Neural cell (in vitro differentiated cells): ENCODE measurements around the gene CC2D2B. TPM values are rescaled to one million over a fixed set of nuclear protein-coding genes. Genes with fewer than 3 reads are reported as not detected.

Experiments
- H2AFZ ChIP-seq: fragments of 200-600, 300-800 bp; sonication (generic), shearing (Covaris generic); 2 replicates; pipeline ENCODE4 v1.6.0; 2014; ENCODE audit warnings: low read depth, mild to moderate bottlenecking, antibody characterized with exemption, low read length, moderate library complexity
- H3F3A ChIP-seq: fragments of 200-600 bp; shearing (Covaris generic); 2 replicates; pipeline ENCODE4 v1.6.1; 2016; ENCODE audit warnings: mild to moderate bottlenecking, moderate library complexity, mixed read lengths, antibody characterized with exemption, low read length; ENCODE audit not compliant: insufficient read depth, poor library complexity, severe bottlenecking
- H3K27ac ChIP-seq: fragments of 200-600, 300-800 bp; sonication (generic), shearing (Covaris generic); 2 replicates; pipeline ENCODE4 v1.5.1; 2014; ENCODE audit warnings: mild to moderate bottlenecking, low read length, moderate library complexity
- H3K27me3 ChIP-seq: fragments of 300-800, 200-600 bp; sonication (generic), shearing (Covaris generic); 2 replicates; pipeline ENCODE4 v1.6.0; 2014; ENCODE audit warnings: mild to moderate bottlenecking, low read depth, low read length, moderate library complexity; ENCODE audit not compliant: insufficient read depth
- H3K36me3 ChIP-seq: fragments of 300-800, 200-600 bp; sonication (generic), shearing (Covaris generic); 2 replicates; pipeline ENCODE4 v1.5.1; 2014; ENCODE audit warnings: mild to moderate bottlenecking, antibody characterized with exemption, low read length, moderate library complexity; ENCODE audit not compliant: insufficient read depth
- H3K4me2 ChIP-seq: fragments of 300-800, 200-600 bp; sonication (generic), shearing (Covaris generic); 2 replicates; pipeline ENCODE4 v1.6.0; 2014; ENCODE audit warnings: mild to moderate bottlenecking, low read length
- H3K4me3 ChIP-seq: fragments of 300-800, 200-600 bp; sonication (generic), shearing (Covaris generic); 2 replicates; pipeline ENCODE4 v1.5.1; 2014; ENCODE audit warnings: mild to moderate bottlenecking, low read length, moderate library complexity
- H3K79me2 ChIP-seq: fragments of 200-600 bp; shearing (Covaris generic); replicated peaks from 2 replicates; pipeline ENCODE4 v1.6.0; 2014; ENCODE audit warnings: mild to moderate bottlenecking, low read length, moderate library complexity; ENCODE audit not compliant: insufficient read depth
- H3K9ac ChIP-seq: fragments of 300-800, 200-600 bp; sonication (generic), shearing (Covaris generic); 2 replicates; pipeline ENCODE4 v1.6.1; 2016; ENCODE audit warnings: mild to moderate bottlenecking, low read length, mixed read lengths
- H3K9me2 ChIP-seq: fragments of 200-600 bp; shearing (Covaris generic); 2 replicates; pipeline ENCODE4 v1.6.1; 2016; ENCODE audit warnings: mild to moderate bottlenecking, low read length, mixed read lengths; ENCODE audit not compliant: insufficient read depth
- H3K9me3 ChIP-seq: fragments of 200-600, 300-800 bp; sonication (generic), shearing (Covaris generic); 2 replicates; pipeline ENCODE4 v1.6.1; 2016; ENCODE audit warnings: mild to moderate bottlenecking, mixed run types, low read length, moderate library complexity, mixed read lengths
- H4K20me1 ChIP-seq: fragments of 200-600 bp; shearing (Covaris generic); 2 replicates; pipeline ENCODE4 v1.6.1; 2016; ENCODE audit warnings: mild to moderate bottlenecking, mixed run types; ENCODE audit not compliant: insufficient read depth
- EP300 ChIP-seq: fragments of 450-650 bp; conservative IDR thresholded peaks from 2 replicates; pipeline ENCODE4 v1.6.1; 2014; ENCODE audit warnings: antibody characterized with exemption, mild to moderate bottlenecking, moderate library complexity; ENCODE audit not compliant: poor library complexity, severe bottlenecking
- EZH2 ChIP-seq: fragments of 200-600, 300-800 bp; shearing (Covaris generic), sonication (generic); IDR thresholded peaks from 2 replicates; pipeline ENCODE4 v1.6.1; 2014; ENCODE audit warnings: antibody characterized with exemption, low read length, borderline replicate concordance, mild to moderate bottlenecking; ENCODE audit not compliant: insufficient read depth, poor library complexity, severe bottlenecking
- MXI1 ChIP-seq: fragments of 450-650 bp; conservative IDR thresholded peaks from 2 replicates; pipeline ENCODE4 v1.6.1; 2014; ENCODE audit warnings: antibody characterized with exemption, mild to moderate bottlenecking; ENCODE audit not compliant: poor library complexity, severe bottlenecking
- POLR2AphosphoS5 ChIP-seq: IDR thresholded peaks from 2 replicates; pipeline ENCODE4 v1.6.1; 2012
- RAD21 ChIP-seq: fragments of 450-650 bp; conservative IDR thresholded peaks from 2 replicates; pipeline ENCODE4 v1.6.1; 2014; ENCODE audit warnings: antibody characterized with exemption, mild to moderate bottlenecking, moderate library complexity
- REST ChIP-seq: IDR thresholded peaks from 2 replicates; pipeline ENCODE4 v1.6.1; 2012; ENCODE audit warnings: borderline replicate concordance
- SMC3 ChIP-seq: fragments of 450-650 bp; conservative IDR thresholded peaks from 2 replicates; pipeline ENCODE4 v1.6.1; 2014; ENCODE audit warnings: antibody characterized with exemption, mild to moderate bottlenecking, moderate library complexity; ENCODE audit not compliant: poor library complexity
- TAF1 ChIP-seq: IDR thresholded peaks from 2 replicates; pipeline ENCODE4 v1.6.1; 2012; ENCODE audit warnings: low read depth
- polyA plus RNA-seq: library from polyadenylated mRNA; depleted of rRNA; stranded (reverse); fragments of >200 nt; gene quantifications from 2 replicates; pipeline ENCODE4 v1.2.3, GENCODE V29; 2014
- TF ChIP-seq, protein P1 (sequence below): fragments of 450-650 bp; IDR thresholded peaks from 2 replicates; pipeline ENCODE4 v1.5.1; 2014; ENCODE audit warnings: antibody characterized with exemption, mild to moderate bottlenecking, moderate library complexity; ENCODE audit not compliant: poor library complexity, severe bottlenecking

Gene CC2D2B
- polyA plus RNA-seq, 1 donor from 2014 or later, result 0.61 TPM

DNA sequence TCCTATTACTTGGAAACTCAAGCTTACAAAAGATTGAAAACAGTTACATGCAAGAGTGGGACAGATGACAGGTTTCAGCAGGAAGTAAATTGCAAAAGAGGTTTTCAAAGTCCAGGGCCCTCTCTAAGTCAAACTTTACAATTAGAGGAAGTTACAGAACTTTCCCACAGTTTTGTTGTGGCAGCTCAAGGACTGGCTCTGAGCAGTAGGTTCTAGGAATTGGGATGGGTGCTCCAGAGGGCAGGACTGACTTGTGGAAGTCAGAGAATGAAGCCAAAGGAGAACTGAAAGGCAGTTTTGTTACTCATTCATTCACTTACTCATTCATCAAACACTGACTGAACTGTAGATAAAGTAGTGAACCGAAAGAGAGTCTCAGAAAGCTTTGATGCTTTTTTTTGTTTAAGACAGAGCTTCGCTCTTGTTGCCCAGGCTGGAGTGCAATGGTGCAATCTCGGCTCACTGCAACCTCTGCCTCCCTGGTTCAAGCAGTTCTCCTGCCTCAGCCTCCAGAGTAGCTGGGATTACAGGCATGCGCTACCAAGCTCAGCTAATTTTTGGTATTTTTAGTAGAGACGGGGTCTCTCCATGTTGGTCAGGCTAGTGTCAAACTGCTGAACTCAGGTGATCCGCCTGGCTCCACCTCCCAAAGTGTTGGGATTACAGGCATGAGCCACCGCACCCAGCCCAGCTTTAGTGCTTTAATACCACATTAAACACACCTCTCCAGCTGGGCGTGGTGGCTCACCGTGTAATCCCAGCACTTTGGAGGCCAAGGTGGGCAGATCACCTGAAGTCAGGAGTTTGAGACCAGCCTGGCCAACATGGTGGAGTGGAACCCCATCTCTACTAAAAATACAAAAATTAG lies 68.8 kb downstream of the CC2D2B start:
- H3F3A ChIP-seq, result no peaks in the 10 kb centered on the region
- no peaks in the 10 kb centered on the region for H3K79me2 ChIP-seq
- no peaks in the 10 kb centered on the region for H3K27me3 ChIP-seq
- no peak for TF ChIP-seq RAD21
- no peak for TF ChIP-seq EZH2
- no peak for TF ChIP-seq SMC3
- TF ChIP-seq TAF1, result no peak
- TF ChIP-seq MXI1, result no peak
- no peak for TF ChIP-seq POLR2AphosphoS5
- no peak for TF ChIP-seq REST
- no peak for TF ChIP-seq EP300
- TF ChIP-seq, protein P1, sequence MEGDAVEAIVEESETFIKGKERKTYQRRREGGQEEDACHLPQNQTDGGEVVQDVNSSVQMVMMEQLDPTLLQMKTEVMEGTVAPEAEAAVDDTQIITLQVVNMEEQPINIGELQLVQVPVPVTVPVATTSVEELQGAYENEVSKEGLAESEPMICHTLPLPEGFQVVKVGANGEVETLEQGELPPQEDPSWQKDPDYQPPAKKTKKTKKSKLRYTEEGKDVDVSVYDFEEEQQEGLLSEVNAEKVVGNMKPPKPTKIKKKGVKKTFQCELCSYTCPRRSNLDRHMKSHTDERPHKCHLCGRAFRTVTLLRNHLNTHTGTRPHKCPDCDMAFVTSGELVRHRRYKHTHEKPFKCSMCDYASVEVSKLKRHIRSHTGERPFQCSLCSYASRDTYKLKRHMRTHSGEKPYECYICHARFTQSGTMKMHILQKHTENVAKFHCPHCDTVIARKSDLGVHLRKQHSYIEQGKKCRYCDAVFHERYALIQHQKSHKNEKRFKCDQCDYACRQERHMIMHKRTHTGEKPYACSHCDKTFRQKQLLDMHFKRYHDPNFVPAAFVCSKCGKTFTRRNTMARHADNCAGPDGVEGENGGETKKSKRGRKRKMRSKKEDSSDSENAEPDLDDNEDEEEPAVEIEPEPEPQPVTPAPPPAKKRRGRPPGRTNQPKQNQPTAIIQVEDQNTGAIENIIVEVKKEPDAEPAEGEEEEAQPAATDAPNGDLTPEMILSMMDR, result no peak
- no peaks in the 10 kb centered on the region for H3K9me2 ChIP-seq
- H3K27ac ChIP-seq, result no peak overlapping the region
- no peak overlapping the region for H3K9ac ChIP-seq
- H3K4me3 ChIP-seq, result no peak overlapping the region
- H3K36me3 ChIP-seq, result no peaks in the 10 kb centered on the region
- H4K20me1 ChIP-seq, result no peaks in the 10 kb centered on the region
- H3K9me3 ChIP-seq, result no peaks in the 10 kb centered on the region
- no peak overlapping the region for H3K4me2 ChIP-seq
- H2AFZ ChIP-seq, result no peak overlapping the region

DNA sequence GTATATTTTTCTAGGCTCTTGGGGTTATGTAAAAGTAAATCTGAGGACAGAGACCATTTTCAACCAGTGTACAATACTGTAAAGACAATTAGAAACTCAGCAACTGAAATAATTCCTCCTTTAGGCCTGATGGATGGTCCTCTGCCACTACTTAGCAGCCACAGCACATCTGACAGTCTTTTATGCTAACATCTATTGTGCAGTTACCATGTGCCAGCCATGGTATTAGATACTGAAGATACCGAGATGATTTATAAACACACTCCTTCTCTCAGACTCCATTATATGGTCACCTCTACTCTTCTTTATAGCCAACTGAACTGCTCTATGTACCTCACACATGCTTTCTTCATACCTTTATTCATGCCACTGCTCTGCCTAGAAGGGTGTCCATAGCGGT lies 74.4 kb downstream of the CC2D2B start:
- Histone ChIP-seq H3K36me3 (no peaks in the 10 kb centered on the region), H3K79me2 (no peaks in the 10 kb centered on the region), H2AFZ (no peak overlapping the region), H3K27me3 (no peaks in the 10 kb centered on the region), H4K20me1 (no peaks in the 10 kb centered on the region), H3K27ac (no peak overlapping the region), H3K9ac (no peak overlapping the region), H3K9me3 (no peaks in the 10 kb centered on the region), H3F3A (no peaks in the 10 kb centered on the region), H3K4me3 (no peak overlapping the region), H3K4me2 (no peak overlapping the region), H3K9me2 (no peaks in the 10 kb centered on the region)
- TF ChIP-seq MXI1 (no peak), SMC3 (no peak), REST (no peak), EZH2 (no peak), RAD21 (no peak), POLR2AphosphoS5 (no peak), EP300 (no peak)
- TF ChIP-seq, protein P1, result no peak
